Activated CD4-positive, alpha-beta memory T cell treated with anti-CD3 and anti-CD28 coated beads for 36 hours (primary cell): ENCODE results near the gene MRPL53. TPM values are rescaled to one million over a fixed set of nuclear protein-coding genes. Genes with fewer than 3 reads are reported as not detected.

Source experiments
- CTCF ChIA-PET: fragments of 350-600 bp; sonication (Branson Sonifier 250); formaldehyde crosslinking; loops from one replicate; lab custom pipeline; 2021; ENCODE audit warnings: antibody characterized with exemption, inconsistent platforms; lab: Charles Lee
- POLR2A ChIA-PET: fragments of 350-600 bp; sonication (Branson Sonifier 250); formaldehyde crosslinking; loops from one replicate; lab custom pipeline; 2021; ENCODE audit warnings: antibody characterized with exemption; lab: Charles Lee
- DNase-seq: peaks from one replicate; pipeline ENCODE4 v3.0.0-alpha.2; 2020
- H3K27ac Mint-ChIP-seq: one replicate; pipeline ENCODE4 v1.8.0; 2021; ENCODE audit warnings: mixed read lengths
- H3K27me3 Mint-ChIP-seq: one replicate; pipeline ENCODE4 v1.8.0; 2021; ENCODE audit warnings: mixed read lengths
- H3K36me3 Mint-ChIP-seq: one replicate; pipeline ENCODE4 v1.8.0; 2021; ENCODE audit warnings: mixed read lengths
- H3K4me1 Mint-ChIP-seq: one replicate; pipeline ENCODE4 v1.8.0; 2021; ENCODE audit warnings: low read depth, mixed read lengths
- H3K4me3 Mint-ChIP-seq: one replicate; pipeline ENCODE4 v1.8.0; 2021; ENCODE audit warnings: mild to moderate bottlenecking, mixed read lengths
- H3K9me3 Mint-ChIP-seq: one replicate; pipeline ENCODE4 v1.8.0; 2021; ENCODE audit warnings: mixed read lengths
- intact Hi-C: fragments of 100-400 bp; cut with micrococcal nuclease; formaldehyde crosslinking; loops from one replicate; pipeline ENCODE4 v1.15.1; 2023
- total RNA-seq, 2 experiments: library from RNA; stranded (reverse); gene quantifications; one replicate each; pipeline ENCODE4 v1.2.3, GENCODE V29; 2021

The MRPL53 gene
- total RNA-seq, 2 experiments from 2014 or later = 117 to 121 TPM

- intact Hi-C loops = no loop called here
- DNase-seq = no peak
- Mint-ChIP-seq H3K36me3 (peaks cover 8% of the 10 kb centered on the region), H3K27me3 (no peaks in the 10 kb centered on the region), H3K27ac (no peak overlapping the region), H3K4me3 (no peak overlapping the region), H3K9me3 (no peaks in the 10 kb centered on the region), H3K4me1 (no peaks in the 10 kb centered on the region)
- POLR2A ChIA-PET = interaction anchor here (1.3 kb wide), 1 partner anchor 10 kb away, joined by 3 read pairs; no protein-coding TSS in a partner anchor
- CTCF ChIA-PET = no interaction called here
Measured at GRCh38 chr2:74430502-74430901, 42.0 kb downstream of the MRPL53 start.

DNA sequence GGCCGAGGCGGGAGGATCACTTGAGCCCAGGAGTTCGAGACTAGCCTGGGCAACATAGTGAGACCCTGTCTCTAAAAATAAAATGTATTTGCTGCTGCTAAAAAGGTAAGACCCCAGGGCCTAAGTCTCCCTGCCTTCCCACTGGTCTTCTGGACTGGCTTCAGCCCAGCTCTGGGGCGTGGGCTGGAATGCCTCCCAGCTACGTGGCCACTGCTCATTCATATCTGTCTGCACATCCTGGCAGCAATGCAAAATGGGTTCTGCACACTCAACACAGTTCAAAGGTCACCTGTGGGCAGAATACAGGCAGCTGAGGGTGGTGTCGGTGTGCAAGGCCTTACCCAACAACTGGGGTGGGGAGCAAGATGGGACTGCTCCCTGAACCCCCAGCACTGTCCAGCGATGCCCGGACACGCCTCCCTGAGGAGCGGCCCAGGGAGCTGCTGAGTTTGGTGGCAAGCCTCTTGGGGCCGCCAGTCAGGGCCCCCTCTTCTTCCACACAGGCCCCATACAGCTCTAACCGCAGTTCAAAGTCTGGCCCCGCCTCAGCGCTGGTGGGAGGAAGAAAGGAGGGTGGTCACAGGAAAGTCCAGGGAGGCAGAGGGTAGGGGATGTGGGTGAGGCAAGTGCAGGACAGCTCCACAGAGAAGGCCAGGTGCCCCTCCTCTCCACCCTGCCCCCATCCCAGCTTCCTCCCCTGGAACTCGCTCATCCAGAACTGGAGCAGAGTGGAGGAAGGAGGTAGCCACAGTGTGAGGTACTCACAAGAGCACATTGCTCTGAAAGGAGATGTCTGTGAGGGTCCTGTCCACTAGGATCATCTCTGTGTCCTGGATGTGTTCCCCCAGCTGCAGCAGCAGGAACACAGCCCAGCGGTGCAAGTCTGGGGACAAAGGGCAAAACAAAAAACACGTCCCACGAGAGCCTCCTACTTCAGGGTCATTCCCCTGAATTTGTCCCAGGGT is 42.7 kb downstream of the MRPL53 start:
- ChIA-PET POLR2A (interaction anchor here (0.5 kb wide), 1 partner anchor 201 kb away, joined by 3 read pairs; no protein-coding TSS in a partner anchor), CTCF (no interaction called here)
- no peak overlapping the region for H3K4me3 Mint-ChIP-seq
- no peak overlapping the region for H3K27ac Mint-ChIP-seq
- peaks cover 14% of the 10 kb centered on the region for H3K36me3 Mint-ChIP-seq
- H3K27me3 Mint-ChIP-seq = no peaks in the 10 kb centered on the region
- DNase-seq = no peak
- no peaks in the 10 kb centered on the region for H3K4me1 Mint-ChIP-seq
- intact Hi-C loops = no loop called here
- H3K9me3 Mint-ChIP-seq = no peaks in the 10 kb centered on the region

DNA sequence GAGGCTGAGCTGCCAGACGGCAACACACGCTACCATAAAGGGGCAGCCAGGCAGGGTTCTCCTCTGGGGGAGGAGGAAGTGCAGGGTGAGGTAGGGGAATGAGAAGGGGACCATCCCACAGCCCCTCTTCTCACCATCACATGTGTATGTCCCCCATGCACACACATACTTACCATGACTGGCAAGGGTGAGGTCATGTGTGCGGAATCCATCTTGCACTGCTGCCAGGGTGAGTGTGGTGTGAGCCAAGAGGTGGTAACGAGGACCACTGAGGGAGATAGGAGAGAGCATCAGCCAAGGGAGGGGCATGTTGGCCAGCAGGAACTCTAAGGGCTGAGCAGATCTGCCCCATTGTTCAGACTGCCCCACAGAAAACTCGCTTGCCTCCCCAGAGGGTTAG is 43.8 kb downstream of the MRPL53 start:
- no peak for DNase-seq
- H3K27me3 Mint-ChIP-seq = no peaks in the 10 kb centered on the region
- no peaks in the 10 kb centered on the region for H3K4me1 Mint-ChIP-seq
- no peaks in the 10 kb centered on the region for H3K9me3 Mint-ChIP-seq
- H3K36me3 Mint-ChIP-seq = peaks cover 14% of the 10 kb centered on the region
- ChIA-PET CTCF (no interaction called here), POLR2A (no interaction called here)
- intact Hi-C loops = no loop called here
- H3K27ac Mint-ChIP-seq = no peak overlapping the region
- no peak overlapping the region for H3K4me3 Mint-ChIP-seq

DNA sequence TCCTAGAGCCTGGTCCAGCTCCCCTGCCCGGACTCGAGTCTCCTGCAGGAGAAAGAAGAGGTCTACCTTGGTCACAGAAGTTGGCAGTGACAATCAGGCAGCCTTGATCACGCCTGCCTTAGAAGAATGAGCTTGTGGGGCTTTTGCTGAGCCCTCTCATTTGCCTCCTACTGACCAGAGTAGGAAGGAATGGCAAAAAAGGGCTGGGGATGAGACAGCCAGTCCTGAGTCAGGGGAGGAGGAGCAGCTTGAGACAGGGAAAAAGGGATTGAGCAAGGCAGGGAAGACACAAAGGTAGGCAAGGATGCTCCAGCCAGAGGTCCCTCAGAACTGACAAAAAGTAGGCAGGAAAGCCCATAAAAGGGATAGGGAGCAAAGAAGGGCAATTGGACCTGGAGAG is 44.9 kb downstream of the MRPL53 start:
- no peaks in the 10 kb centered on the region for H3K9me3 Mint-ChIP-seq
- peaks cover 14% of the 10 kb centered on the region for H3K36me3 Mint-ChIP-seq
- CTCF ChIA-PET = no interaction called here
- peak overlapping the region; percentile 5 for H3K27ac Mint-ChIP-seq
- no peaks in the 10 kb centered on the region for H3K27me3 Mint-ChIP-seq
- POLR2A ChIA-PET = no interaction called here
- no peak overlapping the region for H3K4me3 Mint-ChIP-seq
- H3K4me1 Mint-ChIP-seq = peaks cover 8% of the 10 kb centered on the region
- intact Hi-C loops = no loop called here
- DNase-seq = no peak

- Mint-ChIP-seq H3K36me3 (peaks cover 14% of the 10 kb centered on the region), H3K27ac (no peak overlapping the region), H3K4me1 (peaks cover 11% of the 10 kb centered on the region), H3K9me3 (no peaks in the 10 kb centered on the region), H3K4me3 (no peak overlapping the region), H3K27me3 (no peaks in the 10 kb centered on the region)
- intact Hi-C loops = no loop called here
- no peak for DNase-seq
- ChIA-PET CTCF (no interaction called here), POLR2A (no interaction called here)
Measured at GRCh38 chr2:74426181-74426758, 46.2 kb downstream of the MRPL53 start.

DNA sequence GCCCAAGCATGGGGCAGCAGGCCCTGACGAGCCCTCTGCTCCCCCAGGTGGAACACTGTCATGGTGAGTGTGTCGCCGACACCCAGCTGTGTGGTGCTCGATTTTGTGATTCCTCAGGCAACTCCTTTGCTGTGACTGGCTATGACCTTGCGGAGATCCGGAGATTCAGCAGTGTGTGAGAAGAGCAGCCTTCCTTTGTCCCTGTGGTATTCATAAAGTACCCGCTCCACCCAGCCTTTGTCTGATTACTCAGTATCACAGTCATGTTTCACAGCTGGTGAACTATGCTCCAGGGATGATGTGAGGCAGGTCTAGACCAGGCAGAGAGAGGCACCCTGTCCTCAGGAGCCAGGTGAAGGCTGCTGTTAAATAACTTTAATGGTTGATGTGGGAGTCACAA is 47.0 kb downstream of the MRPL53 start:
- POLR2A ChIA-PET = no interaction called here
- intact Hi-C loops = no loop called here
- H3K4me1 Mint-ChIP-seq = peaks cover 16% of the 10 kb centered on the region
- DNase-seq = no peak
- no peak overlapping the region for H3K27ac Mint-ChIP-seq
- CTCF ChIA-PET = no interaction called here
- peaks cover 14% of the 10 kb centered on the region for H3K36me3 Mint-ChIP-seq
- no peaks in the 10 kb centered on the region for H3K9me3 Mint-ChIP-seq
- H3K4me3 Mint-ChIP-seq = no peak overlapping the region
- H3K27me3 Mint-ChIP-seq = no peaks in the 10 kb centered on the region

DNA sequence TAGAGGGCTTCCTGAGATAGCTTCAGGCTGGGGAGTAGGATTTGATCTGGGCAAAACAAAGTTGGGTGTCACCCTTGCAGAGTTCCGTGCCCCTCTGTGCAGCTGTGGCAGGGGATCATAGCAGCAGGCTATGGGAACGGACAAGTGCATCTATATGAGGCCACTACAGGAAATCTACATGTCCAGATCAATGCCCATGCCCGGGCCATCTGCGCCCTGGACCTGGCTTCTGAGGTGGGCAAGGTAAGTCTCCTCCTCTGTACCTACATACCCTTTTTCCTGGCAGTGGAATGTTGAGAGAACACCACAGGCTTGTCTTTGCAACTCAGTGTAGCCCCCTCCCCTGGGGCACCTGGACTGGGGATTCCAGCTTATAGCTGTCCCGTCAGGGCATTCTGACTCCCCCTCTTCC is 47.5 kb downstream of the MRPL53 start:
- Mint-ChIP-seq H3K27me3 (no peaks in the 10 kb centered on the region), H3K4me3 (no peak overlapping the region)
- POLR2A ChIA-PET = no interaction called here

DNA sequence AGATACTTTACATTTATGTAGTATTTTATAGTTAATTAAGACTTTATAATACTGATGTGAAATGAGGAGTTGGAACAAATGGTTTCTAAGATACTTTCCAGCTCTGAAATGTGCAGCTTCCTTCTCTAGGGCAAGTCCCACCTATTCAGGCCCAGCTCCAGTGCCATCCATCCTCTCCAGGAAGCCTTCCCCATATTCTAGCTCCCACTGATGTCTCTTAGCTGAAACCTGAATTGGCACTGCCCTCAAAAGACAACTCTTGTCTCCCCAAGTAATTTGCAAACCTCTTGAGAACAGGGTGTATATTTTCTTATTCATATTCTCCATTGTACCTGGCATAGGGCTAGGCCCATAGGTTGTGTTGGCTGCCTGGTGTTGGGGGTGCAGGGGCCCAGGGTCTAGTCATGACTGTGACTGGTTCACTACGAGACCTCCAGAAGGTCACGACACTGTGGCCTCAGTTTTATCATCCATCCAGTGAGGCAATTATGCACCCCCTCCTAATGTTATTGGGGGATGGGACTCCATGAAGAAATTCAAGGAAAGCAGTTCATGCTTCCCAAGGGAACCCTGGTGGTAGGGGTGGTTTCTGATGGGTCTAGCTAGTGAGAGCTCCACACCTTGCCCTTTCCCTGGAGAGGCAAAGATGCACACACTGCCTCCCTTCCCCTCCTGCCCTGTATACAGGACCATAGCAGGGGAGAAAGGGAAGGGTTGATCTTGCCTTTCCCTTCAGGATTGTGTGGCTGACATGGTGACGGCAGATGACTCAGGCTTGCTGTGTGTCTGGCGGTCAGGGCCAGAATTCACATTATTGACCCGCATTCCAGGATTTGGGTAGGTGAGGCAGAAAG is 48.1 kb downstream of the MRPL53 start:
- H3K9me3 Mint-ChIP-seq = no peaks in the 10 kb centered on the region
- no peaks in the 10 kb centered on the region for H3K27me3 Mint-ChIP-seq
- H3K27ac Mint-ChIP-seq = no peak overlapping the region
- DNase-seq = no peak
- H3K4me3 Mint-ChIP-seq = no peak overlapping the region
- ChIA-PET CTCF (interaction anchor here (1.0 kb wide), 1 partner anchor 16 kb away, joined by 3 read pairs; no protein-coding TSS in a partner anchor), POLR2A (no interaction called here)
- intact Hi-C loops = no loop called here
- peaks cover 21% of the 10 kb centered on the region for H3K4me1 Mint-ChIP-seq
- H3K36me3 Mint-ChIP-seq = peaks cover 14% of the 10 kb centered on the region

More for the DNA sequence above, 47.5 kb downstream of the MRPL53 start:
- peaks cover 21% of the 10 kb centered on the region for H3K4me1 Mint-ChIP-seq
- peaks cover 14% of the 10 kb centered on the region for H3K36me3 Mint-ChIP-seq
- H3K9me3 Mint-ChIP-seq = no peaks in the 10 kb centered on the region
- no peak for DNase-seq
- intact Hi-C loops = no loop called here
- no peak overlapping the region for H3K27ac Mint-ChIP-seq
- CTCF ChIA-PET = no interaction called here

GRCh38 chr2:74423231-74424095 is 49.0 kb downstream of the MRPL53 start:
- no peaks in the 10 kb centered on the region for H3K27me3 Mint-ChIP-seq
- intact Hi-C loops = no loop called here
- ChIA-PET CTCF (interaction anchor here (1.0 kb wide), 1 partner anchor 17 kb away, joined by 3 read pairs; no protein-coding TSS in a partner anchor), POLR2A (interaction anchor here (3.4 kb wide), 1 partner anchor 31 kb away, joined by 10 read pairs; the partner anchor contains the start of gene INO80B)
- peaks cover 14% of the 10 kb centered on the region for H3K36me3 Mint-ChIP-seq
- H3K4me1 Mint-ChIP-seq = peaks cover 21% of the 10 kb centered on the region
- DNase-seq = no peak
- no peaks in the 10 kb centered on the region for H3K9me3 Mint-ChIP-seq
- no peak overlapping the region for H3K27ac Mint-ChIP-seq
- peak overlapping the region; percentile 95 for H3K4me3 Mint-ChIP-seq
